Stimulated activated CD8-positive, alpha-beta memory T cell treated with anti-CD3 and anti-CD28 coated beads, Interleukin-7, amount 100 ng/mL, for 24 hours (primary cell): ENCODE measurements around the gene CA6.
"Not testable (repeated sequence)": the region's sequence is repeated elsewhere in the genome, so short reads cannot be mapped to it uniquely, and the experiment has no call there.

Source experiments
- DNase-seq: peaks from one replicate; pipeline ENCODE4 v3.0.0-alpha.2; 2020; ENCODE audit warnings: low read depth

Gene CA6

DNA sequence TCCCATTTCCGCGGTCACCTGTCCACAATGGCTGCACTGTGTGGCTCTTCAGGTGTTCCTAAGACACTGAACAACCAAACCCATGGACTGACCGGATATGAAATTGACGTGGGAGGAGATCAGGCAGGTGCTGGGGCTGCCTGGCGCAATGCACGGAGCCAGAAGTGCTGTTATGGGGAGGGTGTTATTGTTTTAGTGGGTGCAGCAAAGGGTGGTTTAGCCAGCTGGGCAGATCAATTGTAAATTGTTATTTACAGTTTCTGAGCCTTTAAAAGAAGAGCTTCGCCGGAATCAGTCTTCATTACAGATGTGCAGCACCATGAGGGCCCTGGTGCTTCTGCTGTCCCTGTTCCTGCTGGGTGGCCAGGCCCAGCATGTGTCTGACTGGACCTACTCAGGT lies at the start of gene CA6:
Gene CA6, plus strand, starts transcription at position 301 of the 400 bp plus-strand sequence. Its CDS starts 19 bp downstream, at position 320.
- no peak for DNase-seq

GRCh38 chr1:8896775-8897174 lies 48.9 kb upstream of the CA6 start:
- DNase-seq: not testable (repeated sequence)

GRCh38 chr1:8897505-8897904 lies 48.2 kb upstream of the CA6 start:
- not testable (repeated sequence) for DNase-seq

DNA sequence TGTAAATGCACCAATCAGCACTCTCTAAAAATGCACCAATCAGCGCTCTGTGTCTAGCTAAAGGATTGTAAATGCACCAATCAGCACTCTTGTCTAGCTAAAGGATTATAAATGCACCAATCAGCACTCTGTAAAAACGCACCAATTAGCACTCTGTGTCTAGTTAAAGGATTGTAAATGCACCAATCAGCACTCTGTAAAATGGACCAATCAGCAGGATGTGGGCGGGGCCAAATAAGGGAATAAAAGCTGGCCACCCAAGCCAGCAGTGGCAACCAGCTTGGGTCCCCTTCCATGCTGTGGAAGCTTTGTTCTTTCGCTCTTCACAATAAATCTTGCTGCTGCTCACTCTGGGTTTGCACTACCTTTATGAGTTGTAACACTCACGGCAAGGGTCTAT lies 47.2 kb upstream of the CA6 start:
- not testable (repeated sequence) for DNase-seq

GRCh38 chr1:8899046-8899445 lies 46.6 kb upstream of the CA6 start:
- DNase-seq: no peak

- not testable (repeated sequence) for DNase-seq
Observed at GRCh38 chr1:8900684-8901083, 45.0 kb upstream of the CA6 start.

GRCh38 chr1:8902765-8903164 lies 42.9 kb upstream of the CA6 start:
- no peak for DNase-seq

GRCh38 chr1:8903410-8903809 lies 42.3 kb upstream of the CA6 start:
- DNase-seq: no peak

GRCh38 chr1:8903908-8904650 lies 41.6 kb upstream of the CA6 start:
- no peak for DNase-seq

- DNase-seq: no peak
Observed at GRCh38 chr1:8905582-8906191, 40.0 kb upstream of the CA6 start.

DNA sequence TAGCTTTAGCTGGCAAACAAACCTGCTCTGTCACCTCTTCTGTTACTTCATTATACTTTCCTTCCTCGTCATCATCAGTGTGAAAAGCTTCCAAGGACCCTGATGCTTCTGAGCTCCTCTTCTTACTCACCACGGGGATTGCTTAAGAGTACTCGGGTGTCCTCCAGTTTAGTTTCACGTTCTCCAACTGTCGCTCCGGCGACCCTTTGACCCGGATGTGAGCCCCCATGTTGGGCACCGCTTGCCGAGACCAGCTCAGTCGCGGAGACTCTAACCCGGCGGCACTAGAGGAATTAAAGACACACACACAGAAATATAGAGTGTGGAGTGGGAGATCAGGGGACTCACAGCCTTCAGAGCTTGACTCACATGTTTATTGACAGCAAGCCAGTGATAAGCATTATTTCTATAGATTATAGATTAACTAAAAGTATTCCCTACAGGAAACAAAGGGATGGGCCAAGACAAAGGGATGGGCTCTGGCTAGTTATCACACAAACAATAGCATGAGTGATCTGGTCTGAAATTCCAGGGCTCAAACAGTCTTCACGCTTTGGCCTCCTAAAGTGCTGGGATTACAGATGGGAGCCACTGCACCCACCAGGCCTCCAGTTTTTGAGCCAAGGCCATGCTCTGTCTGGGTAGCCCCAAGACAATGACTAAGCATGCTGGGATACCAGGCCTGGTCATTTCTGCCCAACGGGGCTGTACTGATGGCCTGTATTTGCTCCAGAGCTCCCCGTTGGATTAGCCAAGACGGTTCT lies 37.1 kb upstream of the CA6 start:
- DNase-seq: no peak

DNA sequence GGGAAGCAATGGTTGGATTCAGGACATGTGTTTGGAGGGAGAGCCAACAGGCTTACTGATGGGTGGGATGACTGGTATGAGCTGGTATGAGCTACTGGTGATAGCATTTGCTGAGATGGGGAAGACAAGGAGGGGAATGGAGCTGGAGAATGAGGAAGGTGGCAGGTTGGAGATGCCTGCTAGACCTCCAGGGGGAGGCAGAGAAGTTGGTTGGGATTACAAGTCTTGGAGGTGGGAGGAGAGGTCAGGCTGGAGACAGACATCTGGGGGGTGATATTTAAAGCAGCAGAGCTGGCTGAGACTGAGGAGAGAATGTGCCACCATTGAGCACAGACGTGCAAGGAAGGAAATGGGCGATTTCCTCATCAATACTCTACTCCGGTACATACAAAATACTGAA lies 35.3 kb upstream of the CA6 start:
- no peak for DNase-seq

GRCh38 chr1:8910914-8911313 lies 34.8 kb upstream of the CA6 start:
- DNase-seq: no peak

DNA sequence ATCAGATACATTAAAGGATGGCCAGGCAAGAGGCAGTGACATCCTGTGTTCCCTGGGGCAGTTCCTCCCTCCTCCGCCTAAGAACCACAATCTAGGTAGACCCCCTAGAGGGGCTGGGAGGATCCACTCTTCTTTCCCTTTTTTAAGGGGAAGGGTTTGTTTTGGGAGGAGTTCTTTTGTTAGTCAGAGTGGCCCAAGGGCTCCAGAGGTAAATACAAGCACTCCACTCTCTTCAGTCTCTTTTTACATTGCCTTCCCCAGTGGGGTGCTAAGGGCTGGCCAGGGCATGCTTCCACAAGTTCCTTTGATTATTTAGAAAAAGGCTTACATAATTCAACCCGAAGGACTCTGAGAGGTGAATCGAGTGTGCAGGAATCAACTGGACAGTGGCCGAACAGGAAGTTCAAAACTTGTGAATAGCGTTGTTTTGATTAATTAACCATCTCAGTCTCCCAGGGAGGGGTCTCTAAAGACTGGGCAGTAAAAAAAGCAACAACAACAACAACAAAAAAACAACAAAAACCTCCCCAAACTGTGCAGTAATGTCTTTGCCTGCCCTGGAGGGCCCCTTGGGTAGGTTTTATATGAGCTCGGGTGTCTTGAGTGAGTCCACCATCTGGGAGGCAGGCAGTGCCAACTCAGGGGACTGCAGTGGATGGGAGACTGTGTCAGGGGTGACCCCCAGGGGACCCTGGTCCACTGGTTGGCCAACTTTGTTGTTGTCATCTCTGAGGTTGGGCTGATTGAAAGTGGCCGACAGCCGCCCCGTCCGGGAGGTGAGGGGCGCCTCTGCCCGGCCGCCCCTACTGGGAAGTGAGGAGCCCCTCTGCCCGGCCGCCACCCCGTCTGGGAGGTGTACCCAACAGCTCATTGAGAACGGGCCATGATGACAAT lies 34.0 kb upstream of the CA6 start:
- DNase-seq: no peak

- DNase-seq: no peak
Observed at GRCh38 chr1:8913457-8913856, 32.2 kb upstream of the CA6 start.

DNA sequence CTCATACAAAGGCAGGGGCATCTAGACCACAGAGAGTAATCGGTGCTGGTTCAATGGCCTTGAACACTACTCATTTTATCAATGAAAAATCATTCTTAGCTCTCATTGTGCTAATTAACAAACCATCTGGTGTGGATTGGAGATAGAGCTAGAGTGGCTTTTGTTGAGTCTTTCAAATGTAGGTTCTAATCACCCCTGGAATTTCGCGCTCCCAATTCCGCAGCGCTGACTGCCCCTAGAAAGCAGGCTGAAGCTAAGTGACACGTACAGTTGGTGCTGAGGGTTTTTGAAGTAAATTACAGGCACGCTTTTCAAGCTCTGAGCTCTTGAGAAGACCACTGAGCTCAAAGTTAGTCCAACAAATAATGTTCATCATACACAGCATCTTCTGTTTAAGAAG lies 31.2 kb upstream of the CA6 start:
- DNase-seq: no peak

DNA sequence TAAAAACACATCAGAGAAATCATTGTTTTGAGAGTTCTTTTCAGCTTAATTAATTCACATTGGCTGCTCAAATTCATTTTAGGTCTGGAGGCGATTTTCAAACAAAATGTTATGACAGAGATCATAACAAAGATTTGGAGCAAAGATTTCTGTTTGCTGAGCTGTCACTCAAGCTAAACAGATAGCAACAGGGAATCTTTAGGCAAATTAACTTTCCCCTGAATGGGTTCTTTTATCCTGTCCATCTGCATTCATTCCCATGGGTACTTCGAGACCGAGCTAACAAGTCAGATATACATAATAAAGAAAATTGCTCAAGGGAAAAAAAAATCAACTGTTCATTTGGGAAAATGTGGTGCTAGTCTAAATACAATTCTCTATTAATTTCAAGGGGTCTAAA lies 30.2 kb upstream of the CA6 start:
- DNase-seq: no peak

GRCh38 chr1:8917536-8917935 lies 28.1 kb upstream of the CA6 start:
- DNase-seq: not testable (repeated sequence)

DNA sequence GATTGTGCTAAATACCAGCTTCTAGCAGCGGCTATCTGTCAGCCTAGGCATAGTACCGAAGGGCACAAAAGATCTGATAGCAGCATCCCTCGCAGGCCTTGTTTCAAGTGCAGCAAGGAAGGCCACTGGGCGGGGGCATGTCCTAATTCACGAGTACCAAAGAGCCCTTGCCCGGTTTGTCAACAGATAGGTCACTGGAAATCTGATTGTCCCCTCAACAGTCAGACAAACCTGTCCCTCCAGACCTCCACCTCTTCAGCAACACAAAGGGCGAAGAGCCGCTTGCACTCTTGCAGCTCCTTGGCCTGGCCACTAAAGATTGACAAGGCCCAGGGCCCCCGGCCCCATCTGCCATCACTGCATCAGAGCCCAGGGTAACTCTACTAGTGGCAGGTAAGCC lies 22.7 kb upstream of the CA6 start:
- DNase-seq: no peak

- DNase-seq: no peak
Observed at GRCh38 chr1:8925406-8925805, 20.3 kb upstream of the CA6 start.

GRCh38 chr1:8925960-8926359 lies 19.7 kb upstream of the CA6 start:
- no peak for DNase-seq
